Measurements from ENCODE around the gene MEIS2.

The MEIS2 gene

DNA sequence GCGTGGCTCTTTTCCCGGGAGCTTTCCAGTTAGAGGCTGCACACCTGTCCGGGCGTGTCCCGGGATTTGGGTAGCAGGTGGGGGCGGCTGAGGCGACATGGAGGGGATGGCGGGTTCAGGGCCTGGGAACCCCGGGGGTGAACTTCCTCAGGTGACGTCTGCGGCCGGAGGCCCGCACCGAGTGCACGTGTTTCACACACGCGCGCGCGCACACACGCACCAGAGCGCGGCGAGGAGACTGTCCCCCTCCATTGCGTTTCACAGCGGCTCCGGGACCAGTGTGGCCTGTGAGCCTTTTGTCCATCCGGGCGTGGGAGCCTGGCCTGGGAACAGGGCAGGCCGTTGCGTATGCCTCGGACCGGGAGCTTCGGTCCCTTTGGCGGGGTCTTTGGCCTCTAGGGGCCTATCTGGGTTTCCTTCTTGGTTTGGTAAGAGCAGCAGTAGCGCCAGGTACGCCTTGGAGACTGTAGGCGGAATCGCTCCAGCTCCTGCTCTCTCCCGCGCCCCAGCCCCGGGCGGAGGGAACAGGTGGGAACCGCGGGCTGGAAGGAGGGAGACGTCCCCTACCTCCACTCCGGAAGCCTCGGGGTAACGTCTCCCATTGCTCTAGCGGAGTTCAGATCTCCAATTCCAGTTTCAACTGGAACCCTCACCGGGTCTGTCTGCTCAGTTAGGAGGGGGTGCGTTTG, 220.0 kb downstream of the MEIS2 start:
- no peak for DNase-seq
- H3K4me3 ChIP-seq (ENCODE audit: insufficient read depth, low read depth, low read length, poor library complexity, severe bottlenecking) = no peak overlapping the region
- no peaks in the 10 kb centered on the region for H3K4me1 ChIP-seq (ENCODE audit: control insufficient read depth, insufficient read depth, low read length, poor library complexity, severe bottlenecking)
- no peak overlapping the region for H3K27ac ChIP-seq (ENCODE audit: insufficient read depth, low read length, poor library complexity, severe bottlenecking)
- peaks cover 49% of the 10 kb centered on the region for H3K27me3 ChIP-seq (replicated peaks; ENCODE audit: control insufficient read depth, insufficient read depth, low read length, poor library complexity, severe bottlenecking)
- H3K36me3 ChIP-seq (ENCODE audit: control insufficient read depth, insufficient read depth, low read length) = no peaks in the 10 kb centered on the region
- H3K9me3 ChIP-seq (ENCODE audit: control insufficient read depth, low read length) = no peaks in the 10 kb centered on the region

DNA sequence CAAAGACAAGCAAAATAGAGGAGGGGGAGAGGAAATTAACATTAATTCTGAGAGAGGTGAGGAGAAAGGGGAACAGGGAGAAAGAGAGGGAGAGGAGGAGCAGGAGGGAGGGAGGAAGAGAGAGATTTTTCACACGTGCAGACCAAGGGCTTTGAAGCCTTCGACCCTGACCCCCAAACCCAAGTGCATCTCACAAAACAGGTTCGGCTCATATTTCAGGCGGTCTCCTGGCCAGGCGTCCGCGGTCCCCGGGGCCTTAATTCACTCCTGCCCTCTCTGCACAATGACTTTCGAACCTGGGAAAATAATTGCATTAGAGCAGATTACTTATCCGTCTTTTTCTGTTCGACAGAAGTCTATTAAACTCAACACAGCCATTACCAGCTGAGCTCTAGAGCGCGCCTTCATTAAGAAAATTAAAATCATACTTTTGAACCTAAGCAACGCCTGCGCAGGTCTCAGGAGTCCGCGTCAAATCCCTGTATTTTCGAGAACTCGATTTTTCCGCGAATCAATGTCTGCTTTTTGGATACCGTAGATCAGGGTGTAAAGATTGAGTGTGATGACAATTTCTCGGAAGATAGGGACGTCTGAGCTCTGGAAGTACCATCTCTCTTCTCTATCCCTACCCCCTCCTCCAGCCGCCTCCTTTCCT, 220.7 kb downstream of the MEIS2 start:
- H3K9me3 ChIP-seq (ENCODE audit: control insufficient read depth, low read length) = no peaks in the 10 kb centered on the region
- H3K4me3 ChIP-seq (ENCODE audit: insufficient read depth, low read depth, low read length, poor library complexity, severe bottlenecking) = no peak overlapping the region
- H3K27ac ChIP-seq (ENCODE audit: insufficient read depth, low read length, poor library complexity, severe bottlenecking) = no peak overlapping the region
- DNase-seq = no peak
- no peaks in the 10 kb centered on the region for H3K36me3 ChIP-seq (ENCODE audit: control insufficient read depth, insufficient read depth, low read length)
- H3K4me1 ChIP-seq (ENCODE audit: control insufficient read depth, insufficient read depth, low read length, poor library complexity, severe bottlenecking) = no peaks in the 10 kb centered on the region
- H3K27me3 ChIP-seq (replicated peaks; ENCODE audit: control insufficient read depth, insufficient read depth, low read length, poor library complexity, severe bottlenecking) = peaks cover 49% of the 10 kb centered on the region

- Histone ChIP-seq H3K36me3 (ENCODE audit: control insufficient read depth, insufficient read depth, low read length) (no peaks in the 10 kb centered on the region), H3K4me3 (ENCODE audit: insufficient read depth, low read depth, low read length, poor library complexity, severe bottlenecking) (no peak overlapping the region), H3K9me3 (ENCODE audit: control insufficient read depth, low read length) (no peaks in the 10 kb centered on the region), H3K27me3 (replicated peaks; ENCODE audit: control insufficient read depth, insufficient read depth, low read length, poor library complexity, severe bottlenecking) (peaks cover 39% of the 10 kb centered on the region), H3K4me1 (ENCODE audit: control insufficient read depth, insufficient read depth, low read length, poor library complexity, severe bottlenecking) (no peaks in the 10 kb centered on the region), H3K27ac (ENCODE audit: insufficient read depth, low read length, poor library complexity, severe bottlenecking) (no peak overlapping the region)
- DNase-seq = no peak
Measured at GRCh38 chr15:36878684-36879262, 221.6 kb downstream of the MEIS2 start.

DNA sequence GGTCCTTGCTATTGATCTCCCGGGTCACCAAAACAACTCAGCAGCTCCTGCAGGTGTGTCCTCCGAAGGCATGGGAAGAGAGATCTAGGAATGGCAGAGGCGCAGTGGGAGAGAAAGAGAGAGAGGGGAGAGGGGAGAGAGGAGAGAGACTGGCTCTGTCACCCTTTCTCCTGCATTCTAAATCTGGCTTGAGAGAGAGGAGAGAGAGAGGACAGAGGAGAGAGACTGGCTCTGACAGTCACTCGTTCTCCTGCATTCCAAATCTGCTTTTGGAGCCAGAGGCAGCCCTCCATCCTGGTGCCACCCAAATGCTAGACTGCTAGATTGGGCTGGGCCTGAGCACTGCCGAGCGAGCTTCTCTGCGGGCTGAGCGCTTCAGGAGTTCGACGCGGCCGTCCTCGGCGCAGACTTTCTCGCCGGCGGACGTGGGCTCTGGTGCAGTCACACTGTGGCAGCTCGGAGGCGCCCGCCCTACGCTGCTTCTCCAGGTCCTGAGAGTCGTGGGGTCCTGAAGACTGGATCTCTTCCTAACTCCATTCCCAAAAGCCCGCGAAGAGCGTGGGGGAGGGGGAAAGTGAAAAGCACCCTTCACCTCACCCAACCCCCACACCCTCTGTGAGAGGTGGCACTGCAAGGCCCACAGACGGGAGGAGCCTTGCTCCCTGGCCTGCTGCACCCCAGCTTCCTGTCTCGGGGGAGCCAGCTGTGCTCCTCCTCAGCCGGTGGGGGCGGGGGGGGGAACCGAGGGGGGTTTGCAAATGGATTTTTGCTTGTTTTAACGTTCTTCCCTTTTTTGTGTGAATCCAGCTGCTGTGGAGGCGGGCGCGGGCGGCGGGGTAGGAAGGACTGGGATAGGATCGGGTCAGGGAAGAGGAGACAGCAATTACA, 222.3 kb downstream of the MEIS2 start:
- H3K9me3 ChIP-seq (ENCODE audit: control insufficient read depth, low read length) = no peaks in the 10 kb centered on the region
- H3K27ac ChIP-seq (ENCODE audit: insufficient read depth, low read length, poor library complexity, severe bottlenecking) = no peak overlapping the region
- H3K4me3 ChIP-seq (ENCODE audit: insufficient read depth, low read depth, low read length, poor library complexity, severe bottlenecking) = no peak overlapping the region
- peaks cover 32% of the 10 kb centered on the region for H3K27me3 ChIP-seq (replicated peaks; ENCODE audit: control insufficient read depth, insufficient read depth, low read length, poor library complexity, severe bottlenecking)
- H3K4me1 ChIP-seq (ENCODE audit: control insufficient read depth, insufficient read depth, low read length, poor library complexity, severe bottlenecking) = no peaks in the 10 kb centered on the region
- DNase-seq = no peak
- no peaks in the 10 kb centered on the region for H3K36me3 ChIP-seq (ENCODE audit: control insufficient read depth, insufficient read depth, low read length)

- Histone ChIP-seq H3K27me3 (replicated peaks; ENCODE audit: control insufficient read depth, insufficient read depth, low read length, poor library complexity, severe bottlenecking) (peaks cover 25% of the 10 kb centered on the region), H3K36me3 (ENCODE audit: control insufficient read depth, insufficient read depth, low read length) (no peaks in the 10 kb centered on the region), H3K4me1 (ENCODE audit: control insufficient read depth, insufficient read depth, low read length, poor library complexity, severe bottlenecking) (no peaks in the 10 kb centered on the region), H3K4me3 (ENCODE audit: insufficient read depth, low read depth, low read length, poor library complexity, severe bottlenecking) (no peak overlapping the region), H3K9me3 (ENCODE audit: control insufficient read depth, low read length) (no peaks in the 10 kb centered on the region), H3K27ac (ENCODE audit: insufficient read depth, low read length, poor library complexity, severe bottlenecking) (no peak overlapping the region)
- no peak for DNase-seq
Measured at GRCh38 chr15:36877294-36877693, 223.1 kb downstream of the MEIS2 start.

- H3K27me3 ChIP-seq (replicated peaks; ENCODE audit: control insufficient read depth, insufficient read depth, low read length, poor library complexity, severe bottlenecking) = peaks cover 17% of the 10 kb centered on the region
- H3K9me3 ChIP-seq (ENCODE audit: control insufficient read depth, low read length) = no peaks in the 10 kb centered on the region
- H3K36me3 ChIP-seq (ENCODE audit: control insufficient read depth, insufficient read depth, low read length) = no peaks in the 10 kb centered on the region
- H3K27ac ChIP-seq (ENCODE audit: insufficient read depth, low read length, poor library complexity, severe bottlenecking) = no peak overlapping the region
- no peak for DNase-seq
- H3K4me3 ChIP-seq (ENCODE audit: insufficient read depth, low read depth, low read length, poor library complexity, severe bottlenecking) = no peak overlapping the region
- H3K4me1 ChIP-seq (ENCODE audit: control insufficient read depth, insufficient read depth, low read length, poor library complexity, severe bottlenecking) = no peaks in the 10 kb centered on the region
Measured at GRCh38 chr15:36875740-36876334, 224.5 kb downstream of the MEIS2 start.

DNA sequence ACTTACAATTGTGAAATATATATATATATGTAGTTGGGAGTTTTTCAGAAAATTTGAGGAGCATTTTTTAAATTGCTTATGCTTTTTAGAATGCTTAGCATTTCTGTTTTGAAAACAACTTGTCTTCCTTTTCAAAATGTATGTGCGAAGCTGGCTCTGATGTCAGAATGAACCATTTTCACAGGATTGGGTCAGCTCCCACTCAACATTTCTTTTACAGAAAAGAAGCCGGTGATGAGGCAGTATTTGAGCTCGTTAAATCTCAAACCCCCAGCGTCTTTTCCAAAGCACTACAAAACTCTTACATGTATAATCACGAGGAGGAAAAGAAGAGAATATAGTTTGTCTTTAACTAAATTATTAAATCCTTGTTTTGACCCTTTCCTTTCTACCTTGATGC, 225.4 kb downstream of the MEIS2 start:
- DNase-seq = no peak
- no peak overlapping the region for H3K4me3 ChIP-seq (ENCODE audit: insufficient read depth, low read depth, low read length, poor library complexity, severe bottlenecking)
- no peaks in the 10 kb centered on the region for H3K4me1 ChIP-seq (ENCODE audit: control insufficient read depth, insufficient read depth, low read length, poor library complexity, severe bottlenecking)
- no peaks in the 10 kb centered on the region for H3K9me3 ChIP-seq (ENCODE audit: control insufficient read depth, low read length)
- no peaks in the 10 kb centered on the region for H3K36me3 ChIP-seq (ENCODE audit: control insufficient read depth, insufficient read depth, low read length)
- H3K27me3 ChIP-seq (replicated peaks; ENCODE audit: control insufficient read depth, insufficient read depth, low read length, poor library complexity, severe bottlenecking) = peaks cover 8% of the 10 kb centered on the region
- no peak overlapping the region for H3K27ac ChIP-seq (ENCODE audit: insufficient read depth, low read length, poor library complexity, severe bottlenecking)

GRCh38 chr15:36867436-36867835, 232.9 kb downstream of the MEIS2 start:
- no peaks in the 10 kb centered on the region for H3K36me3 ChIP-seq (ENCODE audit: control insufficient read depth, insufficient read depth, low read length)
- H3K27ac ChIP-seq (ENCODE audit: insufficient read depth, low read length, poor library complexity, severe bottlenecking) = no peak overlapping the region
- no peaks in the 10 kb centered on the region for H3K9me3 ChIP-seq (ENCODE audit: control insufficient read depth, low read length)
- no peaks in the 10 kb centered on the region for H3K4me1 ChIP-seq (ENCODE audit: control insufficient read depth, insufficient read depth, low read length, poor library complexity, severe bottlenecking)
- H3K27me3 ChIP-seq (replicated peaks; ENCODE audit: control insufficient read depth, insufficient read depth, low read length, poor library complexity, severe bottlenecking) = no peaks in the 10 kb centered on the region
- H3K4me3 ChIP-seq (ENCODE audit: insufficient read depth, low read depth, low read length, poor library complexity, severe bottlenecking) = no peak overlapping the region
- DNase-seq = no peak

DNA sequence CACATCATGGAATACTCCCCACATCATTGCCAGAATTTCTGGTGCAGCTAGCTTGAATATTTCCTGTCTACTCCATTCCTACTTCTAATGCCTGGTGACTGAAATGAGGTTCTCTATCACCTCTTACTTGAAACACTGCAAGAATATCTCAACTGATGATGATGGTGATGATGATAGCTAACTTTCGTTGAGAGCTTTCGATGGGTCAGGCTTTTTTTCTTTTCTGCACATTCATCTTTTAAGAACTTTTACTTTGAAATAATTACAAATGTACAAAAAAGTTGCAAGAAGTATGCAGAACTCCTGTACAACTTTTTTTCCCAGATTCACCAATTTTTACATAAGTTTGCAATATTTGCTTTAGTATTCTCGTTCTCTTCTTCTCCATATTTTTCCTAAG, 233.5 kb downstream of the MEIS2 start:
- no peak overlapping the region for H3K27ac ChIP-seq (ENCODE audit: insufficient read depth, low read length, poor library complexity, severe bottlenecking)
- no peaks in the 10 kb centered on the region for H3K4me1 ChIP-seq (ENCODE audit: control insufficient read depth, insufficient read depth, low read length, poor library complexity, severe bottlenecking)
- no peak for DNase-seq
- no peaks in the 10 kb centered on the region for H3K9me3 ChIP-seq (ENCODE audit: control insufficient read depth, low read length)
- no peaks in the 10 kb centered on the region for H3K27me3 ChIP-seq (replicated peaks; ENCODE audit: control insufficient read depth, insufficient read depth, low read length, poor library complexity, severe bottlenecking)
- H3K4me3 ChIP-seq (ENCODE audit: insufficient read depth, low read depth, low read length, poor library complexity, severe bottlenecking) = no peak overlapping the region
- H3K36me3 ChIP-seq (ENCODE audit: control insufficient read depth, insufficient read depth, low read length) = no peaks in the 10 kb centered on the region
